DMS79 treated with DMSO at 0.1 percent for 48 hours (cell line): ENCODE measurements around the gene DPEP2.
"Not testable (repeated sequence)": the region's sequence is repeated elsewhere in the genome, so short reads cannot be mapped to it uniquely, and the experiment has no call there.

Source experiments
- DNase-seq: peaks from one replicate; lab custom pipeline; 2025; lab: John Stamatoyannopoulos, UW

DPEP2 gene

GRCh38 chr16:67976205-67976604 is 23.1 kb downstream of the DPEP2 start:
- no peak for DNase-seq

GRCh38 chr16:67975321-67976105 is 23.8 kb downstream of the DPEP2 start:
- DNase-seq = no peak

GRCh38 chr16:67972285-67972684 is 27.0 kb downstream of the DPEP2 start:
- not testable (repeated sequence) for DNase-seq

- DNase-seq = no peak
These were observed 28.2 kb downstream of the DPEP2 start for GRCh38 chr16:67971111-67971510.

- DNase-seq = no peak
These were observed 29.8 kb downstream of the DPEP2 start for GRCh38 chr16:67969254-67970039.

- DNase-seq = no peak
These were observed 30.7 kb downstream of the DPEP2 start, which contains the start of gene SLC12A4 for GRCh38 chr16:67968400-67969253. Gene SLC12A4 (minus strand): TSS chr16:67968637. CDS start chr16:67968553, 84 bp downstream.

- no peak for DNase-seq
These were observed 31.3 kb downstream of the DPEP2 start for GRCh38 chr16:67967958-67968399.

GRCh38 chr16:67967183-67967957 is 31.9 kb downstream of the DPEP2 start:
- DNase-seq = peak; percentile 15

GRCh38 chr16:67966549-67967182 is 32.6 kb downstream of the DPEP2 start:
- no peak for DNase-seq

GRCh38 chr16:67965668-67966548 is 33.4 kb downstream of the DPEP2 start:
- peak; percentile 9 for DNase-seq

GRCh38 chr16:67964477-67965131 is 34.7 kb downstream of the DPEP2 start:
- DNase-seq = no peak

- no peak for DNase-seq
These were observed 35.5 kb downstream of the DPEP2 start for GRCh38 chr16:67963662-67964321.

GRCh38 chr16:67963292-67963661 is 36.0 kb downstream of the DPEP2 start:
- no peak for DNase-seq

- no peak for DNase-seq
These were observed 37.1 kb downstream of the DPEP2 start for GRCh38 chr16:67962135-67962534.

- peak; percentile 88 for DNase-seq
These were observed 37.7 kb downstream of the DPEP2 start for GRCh38 chr16:67961551-67961957.

GRCh38 chr16:67959536-67960329 is 39.6 kb downstream of the DPEP2 start:
- no peak for DNase-seq

- DNase-seq = no peak
These were observed 41.7 kb downstream of the DPEP2 start for GRCh38 chr16:67957622-67958021.
